Activated CD4-positive, alpha-beta memory T cell treated with anti-CD3 and anti-CD28 coated beads for 36 hours (primary cell): ENCODE data around the gene PIN1. TPM values are rescaled to one million over a fixed set of nuclear protein-coding genes. Genes with fewer than 3 reads are reported as not detected.
A peak's percentile ranks its signal among the peaks of the same experiment; 100 is the strongest.
"Not testable (repeated sequence)": the region's sequence is repeated elsewhere in the genome, so short reads cannot be mapped to it uniquely, and the experiment has no call there.

Source experiments
- CTCF ChIA-PET: fragments of 350-600 bp; sonication (Branson Sonifier 250); formaldehyde crosslinking; loops from one replicate; lab custom pipeline; 2021; ENCODE audit warnings: antibody characterized with exemption, inconsistent platforms; lab: Charles Lee
- POLR2A ChIA-PET: fragments of 350-600 bp; sonication (Branson Sonifier 250); formaldehyde crosslinking; loops from one replicate; lab custom pipeline; 2021; ENCODE audit warnings: antibody characterized with exemption; lab: Charles Lee
- DNase-seq: peaks from one replicate; pipeline ENCODE4 v3.0.0-alpha.2; 2020
- H3K27ac Mint-ChIP-seq: one replicate; pipeline ENCODE4 v1.8.0; 2021; ENCODE audit warnings: mixed read lengths
- H3K27me3 Mint-ChIP-seq: one replicate; pipeline ENCODE4 v1.8.0; 2021; ENCODE audit warnings: mixed read lengths
- H3K36me3 Mint-ChIP-seq: one replicate; pipeline ENCODE4 v1.8.0; 2021; ENCODE audit warnings: mixed read lengths
- H3K4me1 Mint-ChIP-seq: one replicate; pipeline ENCODE4 v1.8.0; 2021; ENCODE audit warnings: low read depth, mixed read lengths
- H3K4me3 Mint-ChIP-seq: one replicate; pipeline ENCODE4 v1.8.0; 2021; ENCODE audit warnings: mild to moderate bottlenecking, mixed read lengths
- H3K9me3 Mint-ChIP-seq: one replicate; pipeline ENCODE4 v1.8.0; 2021; ENCODE audit warnings: mixed read lengths
- intact Hi-C: fragments of 100-400 bp; cut with micrococcal nuclease; formaldehyde crosslinking; loops from one replicate; pipeline ENCODE4 v1.15.1; 2023
- total RNA-seq, 2 experiments: library from RNA; stranded (reverse); gene quantifications; one replicate each; pipeline ENCODE4 v1.2.3, GENCODE V29; 2021

PIN1 gene
- total RNA-seq, 2 experiments from 2014 or later = 85.4 to 86.1 TPM

DNA sequence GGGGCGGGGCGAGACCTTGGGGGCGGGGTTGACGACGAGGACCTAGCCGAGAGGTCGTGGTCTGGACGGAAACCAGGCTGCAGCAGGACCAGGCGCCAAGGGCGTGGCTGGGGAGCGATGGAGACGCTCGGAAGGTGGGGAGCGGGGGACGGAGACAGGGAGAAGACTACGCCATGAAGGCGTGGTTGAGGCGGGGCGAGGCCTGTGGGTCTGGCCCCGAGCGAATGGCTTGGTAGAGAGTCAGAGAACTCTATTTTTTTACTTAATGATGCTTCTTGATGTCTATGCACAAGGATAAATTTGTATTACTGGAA, 15.6 kb upstream of the PIN1 start:
- H3K27me3 Mint-ChIP-seq = no peaks in the 10 kb centered on the region
- H3K4me3 Mint-ChIP-seq = peak overlapping the region; percentile 88
- H3K4me1 Mint-ChIP-seq = peaks cover 28% of the 10 kb centered on the region
- CTCF ChIA-PET = no interaction called here
- POLR2A ChIA-PET = interaction anchor here (0.6 to 1.0 kb wide), 2 partner anchors 8 to 26 kb away, joined by 6 to 8 read pairs; partner anchors contain the start of gene UBL5
- intact Hi-C loops = loop anchor here (1.0 to 2.0 kb wide), 5 partner anchors 8 to 51 kb away; partner anchors contain the start of genes PIN1, UBL5 and ZNF846
- peaks cover 20% of the 10 kb centered on the region for H3K36me3 Mint-ChIP-seq
- peaks cover 11% of the 10 kb centered on the region for H3K9me3 Mint-ChIP-seq
- no peak for DNase-seq
- peak overlapping the region; percentile 91 for H3K27ac Mint-ChIP-seq

DNA sequence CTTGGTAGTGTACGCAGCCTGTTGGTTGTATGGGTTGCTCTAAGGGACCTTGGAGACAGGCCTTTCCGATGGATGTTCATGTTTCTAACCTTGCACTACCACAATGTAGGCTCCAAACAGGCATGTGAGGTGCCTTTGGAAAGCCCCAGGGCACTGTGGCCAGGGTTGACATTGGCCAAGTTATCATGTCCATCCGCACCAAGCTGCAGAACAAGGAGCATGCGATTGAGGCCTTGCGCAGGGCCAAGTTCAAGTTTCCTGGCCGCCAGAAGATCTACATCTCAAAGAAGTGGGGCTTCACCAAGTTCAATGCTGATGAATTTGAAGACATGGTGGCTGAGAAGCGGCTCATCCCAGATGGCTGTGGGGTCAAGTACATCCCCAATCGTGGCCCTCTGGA, 15.1 kb upstream of the PIN1 start:
- Mint-ChIP-seq H3K4me1 (peaks cover 25% of the 10 kb centered on the region), H3K27ac (peak overlapping the region; percentile 91), H3K36me3 (peaks cover 15% of the 10 kb centered on the region)
- H3K9me3 Mint-ChIP-seq, CTCF ChIA-PET, H3K27me3 Mint-ChIP-seq, H3K4me3 Mint-ChIP-seq, DNase-seq, intact Hi-C loops, POLR2A ChIA-PET: not testable (repeated sequence)

DNA sequence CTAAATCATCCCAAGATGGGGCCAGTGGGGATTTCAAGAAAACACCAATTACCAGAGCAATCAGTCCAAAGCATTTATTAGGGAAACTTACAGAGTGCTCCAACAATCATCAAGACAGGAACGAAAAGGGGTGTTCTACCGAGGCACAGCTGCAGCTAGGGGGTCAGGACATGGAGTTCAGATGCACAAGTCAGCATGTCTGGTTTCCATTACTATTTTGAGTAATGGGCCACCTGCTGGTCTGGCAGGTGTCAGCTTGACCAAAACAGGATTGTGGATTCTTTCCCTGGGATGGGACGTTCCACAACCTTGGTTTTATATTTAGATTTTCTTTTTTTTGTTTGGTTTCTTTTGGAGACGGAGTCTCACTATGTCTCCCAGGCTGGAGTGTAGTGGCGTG, 11.3 kb upstream of the PIN1 start:
- H3K27ac Mint-ChIP-seq = no peak overlapping the region
- H3K27me3 Mint-ChIP-seq = no peaks in the 10 kb centered on the region
- H3K36me3 Mint-ChIP-seq = peaks cover 2% of the 10 kb centered on the region
- DNase-seq = no peak
- H3K4me3 Mint-ChIP-seq = no peak overlapping the region
- POLR2A ChIA-PET = no interaction called here
- CTCF ChIA-PET = no interaction called here
- H3K4me1 Mint-ChIP-seq = peaks cover 21% of the 10 kb centered on the region
- H3K9me3 Mint-ChIP-seq = no peaks in the 10 kb centered on the region
- intact Hi-C loops = no loop called here

DNA sequence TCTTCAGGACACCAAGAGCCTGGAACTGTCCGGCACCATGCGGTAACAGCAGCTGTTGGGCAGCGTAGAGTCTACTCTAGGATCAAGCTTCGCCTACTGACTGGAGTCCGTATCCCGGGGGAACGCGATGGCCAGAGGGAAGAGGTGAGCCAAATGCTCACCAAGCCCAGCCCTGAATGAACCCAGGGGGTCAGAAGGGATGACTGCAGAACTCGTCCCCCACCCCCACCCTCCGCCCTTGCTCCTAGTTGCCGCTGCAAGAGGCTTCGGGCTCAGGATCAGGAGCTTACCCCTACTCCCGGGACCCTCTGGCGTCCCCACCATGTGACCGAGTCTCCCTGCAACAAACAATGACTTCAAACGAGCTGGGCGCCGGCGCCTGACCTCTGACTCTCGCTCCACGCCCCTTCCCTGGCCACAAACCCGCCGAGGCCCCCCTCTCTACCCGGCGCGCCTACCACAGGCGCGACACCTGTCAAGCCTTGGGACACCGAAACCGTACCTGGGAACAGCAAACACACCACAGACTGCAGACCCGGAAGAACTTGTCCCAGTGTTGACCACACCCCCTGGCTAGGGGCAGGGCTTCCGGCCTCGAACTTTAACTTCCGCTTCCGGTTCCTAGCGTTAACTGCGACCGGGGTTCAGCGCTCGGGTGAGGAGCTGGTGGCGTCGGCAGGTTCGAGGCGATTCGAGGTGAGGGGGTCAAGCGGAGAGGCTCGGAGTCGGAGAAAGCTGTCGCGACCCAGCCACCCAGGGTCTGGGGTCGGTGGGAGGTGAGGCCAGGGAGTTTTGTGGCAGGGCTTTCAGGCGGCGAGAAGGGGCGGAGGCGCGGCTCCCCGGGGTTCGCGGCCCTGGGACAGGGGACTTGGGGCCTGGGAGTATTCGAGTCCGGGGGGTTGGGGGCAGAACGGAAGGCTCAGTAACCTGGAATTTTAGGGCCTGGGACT, 7.6 kb upstream of the PIN1 start, which contains the start of gene UBL5:
UBL5 (plus strand) TSS at position 630 of the 950 bp plus-strand sequence. CDS start 420 bp downstream, outside the sequence.
- intact Hi-C loops = loop anchor here (1.0 kb wide), 2 partner anchors 8 kb away; partner anchors contain the start of genes FBXL12 and PIN1

DNA sequence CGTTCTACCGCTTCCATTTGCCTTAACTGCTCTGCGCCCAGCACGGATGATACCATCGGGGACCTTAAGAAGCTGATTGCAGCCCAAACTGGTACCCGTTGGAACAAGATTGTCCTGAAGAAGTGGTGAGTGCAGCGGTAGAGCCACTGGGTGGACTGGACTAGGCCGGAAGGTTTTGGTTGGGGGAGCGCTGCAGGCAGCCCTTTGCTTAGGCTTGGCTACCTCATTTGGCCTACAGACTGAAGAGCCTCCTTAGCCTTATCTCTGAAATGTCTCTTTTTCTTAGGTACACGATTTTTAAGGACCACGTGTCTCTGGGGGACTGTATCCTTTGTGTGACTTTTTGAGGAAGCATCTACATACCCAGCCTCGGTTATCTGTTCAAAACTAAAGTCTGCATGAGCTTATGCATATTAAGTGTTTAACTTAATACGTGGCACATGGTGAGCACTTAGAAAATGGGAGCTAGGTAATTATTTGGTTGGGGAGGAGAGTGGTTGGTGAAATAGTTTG, 6.5 kb upstream of the PIN1 start:
- peaks cover 9% of the 10 kb centered on the region for H3K36me3 Mint-ChIP-seq
- CTCF ChIA-PET = interaction anchor here (1.4 kb wide), 1 partner anchor 8 kb away, joined by 6 read pairs; no protein-coding TSS in a partner anchor

More for the DNA sequence above, 7.6 kb upstream of the PIN1 start, which contains the start of gene UBL5:
- peak within 1 kb of the TSS; percentile 75 for H3K27ac Mint-ChIP-seq
- ChIA-PET CTCF (interaction anchor here (1.4 kb wide), 1 partner anchor 9 kb away, joined by 6 read pairs; no protein-coding TSS in a partner anchor), POLR2A (interaction anchor here (0.6 to 1.6 kb wide), 3 partner anchors 9 to 51 kb away, joined by 3 to 8 read pairs (median 3); partner anchors contain the start of gene FBXL12)
- H3K4me3 Mint-ChIP-seq = peak within 1 kb of the TSS; percentile 100
- H3K9me3 Mint-ChIP-seq = no peaks in the 10 kb centered on the region
- peaks cover 9% of the 10 kb centered on the region for H3K36me3 Mint-ChIP-seq
- DNase-seq = peak; percentile 94
- H3K4me1 Mint-ChIP-seq = peaks cover 20% of the 10 kb centered on the region
- H3K27me3 Mint-ChIP-seq = no peaks in the 10 kb centered on the region

DNA sequence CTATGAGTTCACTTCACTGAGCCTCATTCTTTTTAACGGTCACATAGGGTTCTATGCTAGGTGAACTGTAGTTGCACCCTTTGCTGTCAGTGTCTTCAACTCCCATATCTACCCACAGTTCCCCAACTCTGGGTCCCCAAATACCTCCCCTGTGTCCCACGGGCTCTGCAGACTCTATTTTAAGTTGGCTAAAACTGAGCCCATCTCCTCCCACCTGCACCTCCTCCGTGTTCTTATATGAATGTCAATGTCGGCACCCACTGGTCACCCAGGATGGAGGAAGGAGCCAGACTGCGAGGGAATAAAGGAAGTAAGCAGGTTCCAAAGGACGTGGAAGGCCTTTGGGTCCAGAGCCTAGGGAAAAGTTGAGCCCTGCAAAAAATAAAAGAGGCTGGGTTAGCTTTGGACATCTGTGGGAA, 802 bp upstream of the PIN1 start:
- Mint-ChIP-seq H3K4me1 (peaks cover 25% of the 10 kb centered on the region), H3K36me3 (peaks cover 12% of the 10 kb centered on the region), H3K27ac (peak overlapping the region; percentile 78), H3K27me3 (no peaks in the 10 kb centered on the region), H3K9me3 (no peaks in the 10 kb centered on the region), H3K4me3 (peak overlapping the region; percentile 91)
- CTCF ChIA-PET = interaction anchor here (0.6 to 1.4 kb wide), 3 partner anchors 23 to 39 kb away, joined by 3 to 5 read pairs (median 4); no protein-coding TSS in a partner anchor
- intact Hi-C loops = loop anchor here (2.0 kb wide), 1 partner anchor 24 kb away; no protein-coding TSS in a partner anchor
- POLR2A ChIA-PET = interaction anchor here (1.0 kb wide), 1 partner anchor 9 kb away, joined by 3 read pairs; no protein-coding TSS in a partner anchor
- no peak for DNase-seq

More for the DNA sequence above, 6.5 kb upstream of the PIN1 start:
- POLR2A ChIA-PET = no interaction called here
- Mint-ChIP-seq H3K4me3 (peak overlapping the region; percentile 100), H3K4me1 (peaks cover 20% of the 10 kb centered on the region), H3K27ac (peak overlapping the region; percentile 46), H3K9me3 (no peaks in the 10 kb centered on the region), H3K27me3 (no peaks in the 10 kb centered on the region)
- no peak for DNase-seq
- intact Hi-C loops = no loop called here

DNA sequence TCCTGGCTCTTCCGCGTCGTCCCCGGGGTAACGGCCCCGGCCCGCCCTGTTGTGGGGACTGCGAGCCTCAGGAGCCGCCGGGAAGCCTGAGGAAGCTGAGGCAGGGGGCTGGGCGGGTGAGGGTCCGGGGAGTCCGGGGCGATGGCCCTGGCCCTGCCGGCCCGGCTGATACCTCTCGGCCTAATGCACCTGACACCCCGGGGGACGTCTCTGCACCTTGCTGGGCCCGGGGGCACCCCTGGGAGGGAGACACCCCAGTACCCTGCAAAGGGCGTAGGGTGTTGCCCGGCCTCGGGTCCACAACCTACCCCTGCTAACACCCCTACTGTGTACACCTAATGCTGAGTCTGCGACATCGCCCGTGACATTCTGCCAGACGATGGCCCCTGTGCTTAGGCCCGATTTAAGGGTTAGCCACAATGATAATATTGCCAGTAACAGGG, 410 bp downstream of the PIN1 start:
- peak overlapping the region; percentile 91 for H3K4me3 Mint-ChIP-seq
- ChIA-PET CTCF (interaction anchor here (0.8 to 1.4 kb wide), 3 partner anchors 23 to 40 kb away, joined by 3 to 5 read pairs (median 4); no protein-coding TSS in a partner anchor), POLR2A (interaction anchor here (0.5 kb wide), 1 partner anchor 83 kb away, joined by 3 read pairs; no protein-coding TSS in a partner anchor)
- H3K27me3 Mint-ChIP-seq = no peaks in the 10 kb centered on the region
- H3K9me3 Mint-ChIP-seq = no peaks in the 10 kb centered on the region
- DNase-seq = no peak
- H3K27ac Mint-ChIP-seq = no peak overlapping the region
- intact Hi-C loops = loop anchor here (1.0 to 5.0 kb wide), 4 partner anchors 8 to 77 kb away; partner anchors contain the start of genes FBXL12 and UBL5
- H3K36me3 Mint-ChIP-seq = peaks cover 12% of the 10 kb centered on the region
- peaks cover 23% of the 10 kb centered on the region for H3K4me1 Mint-ChIP-seq

DNA sequence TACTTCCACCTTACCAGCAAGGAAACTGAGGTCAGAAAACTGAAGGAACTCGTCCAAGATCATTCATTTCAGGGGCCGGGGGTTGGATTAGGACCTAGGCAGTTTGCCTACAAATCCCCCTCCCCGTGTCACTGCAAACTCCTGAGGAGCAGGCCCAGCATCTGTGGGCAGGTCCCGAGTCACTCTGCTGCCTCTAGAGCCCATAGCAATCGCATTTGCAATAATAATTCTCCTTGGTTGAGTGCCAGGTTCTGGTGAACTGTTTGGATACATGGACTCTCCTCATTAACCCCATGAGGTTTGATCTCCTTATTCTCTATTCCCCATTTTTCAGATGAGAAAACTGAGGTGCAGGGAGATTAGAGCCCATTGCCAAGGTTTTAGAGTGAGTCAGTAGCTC, 903 bp downstream of the PIN1 start:
- Mint-ChIP-seq H3K9me3 (no peaks in the 10 kb centered on the region), H3K27me3 (no peaks in the 10 kb centered on the region), H3K36me3 (peaks cover 13% of the 10 kb centered on the region), H3K27ac (no peak overlapping the region), H3K4me3 (peak overlapping the region; percentile 91), H3K4me1 (peaks cover 23% of the 10 kb centered on the region)
- DNase-seq = no peak
- POLR2A ChIA-PET = no interaction called here
- CTCF ChIA-PET = interaction anchor here (1.3 kb wide), 1 partner anchor 8 kb away, joined by 6 read pairs; the partner anchor contains the start of gene UBL5
- intact Hi-C loops = loop anchor here (5.0 kb wide), 1 partner anchor 76 kb away; no protein-coding TSS in a partner anchor

DNA sequence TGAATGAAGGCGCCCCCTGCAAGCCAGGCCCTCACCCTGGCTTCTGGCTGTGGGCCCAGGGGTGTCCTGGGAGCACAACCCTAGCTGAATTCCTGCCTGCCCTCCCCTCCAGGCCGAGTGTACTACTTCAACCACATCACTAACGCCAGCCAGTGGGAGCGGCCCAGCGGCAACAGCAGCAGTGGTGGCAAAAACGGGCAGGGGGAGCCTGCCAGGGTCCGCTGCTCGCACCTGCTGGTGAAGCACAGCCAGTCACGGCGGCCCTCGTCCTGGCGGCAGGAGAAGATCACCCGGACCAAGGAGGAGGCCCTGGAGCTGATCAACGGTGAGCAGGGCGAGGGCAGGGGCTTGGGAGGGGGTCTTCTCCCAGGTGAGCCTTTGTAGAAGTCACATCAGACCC, 3.2 kb downstream of the PIN1 start:
- no peak for DNase-seq
- Mint-ChIP-seq H3K4me3 (no peak overlapping the region), H3K27me3 (no peaks in the 10 kb centered on the region), H3K36me3 (peaks cover 28% of the 10 kb centered on the region), H3K4me1 (peaks cover 27% of the 10 kb centered on the region), H3K9me3 (no peaks in the 10 kb centered on the region), H3K27ac (no peak overlapping the region)
- ChIA-PET CTCF (no interaction called here), POLR2A (no interaction called here)
- intact Hi-C loops = loop anchor here (5.0 kb wide), 1 partner anchor 74 kb away; no protein-coding TSS in a partner anchor

DNA sequence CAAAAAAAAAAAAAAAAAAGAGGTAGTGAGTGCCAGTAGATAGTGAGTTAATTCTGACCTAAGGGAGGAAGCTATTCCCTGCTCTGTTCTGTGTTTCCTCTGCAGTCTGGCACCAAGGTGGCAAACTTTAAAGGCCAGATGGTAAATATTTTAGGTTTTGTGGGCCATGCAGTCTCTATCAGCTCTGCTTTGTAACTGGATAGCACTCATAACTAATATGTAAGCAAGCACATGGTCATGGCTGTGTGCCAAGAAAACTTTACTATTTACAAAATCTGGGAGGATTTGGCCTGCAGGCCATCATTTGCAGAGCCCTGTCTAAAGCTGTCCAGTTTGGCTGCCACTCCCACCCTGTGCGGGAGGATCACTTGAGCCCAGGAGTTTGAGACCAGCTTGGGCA, 4.3 kb downstream of the PIN1 start:
- Mint-ChIP-seq H3K27ac (no peak overlapping the region), H3K4me3 (no peak overlapping the region), H3K4me1 (peaks cover 22% of the 10 kb centered on the region), H3K27me3 (no peaks in the 10 kb centered on the region), H3K9me3 (no peaks in the 10 kb centered on the region), H3K36me3 (peaks cover 35% of the 10 kb centered on the region)
- CTCF ChIA-PET = interaction anchor here (0.8 kb wide), 1 partner anchor 21 kb away, joined by 3 read pairs; no protein-coding TSS in a partner anchor
- no peak for DNase-seq
- POLR2A ChIA-PET = interaction anchor here (0.8 kb wide), 1 partner anchor 195 kb away, joined by 4 read pairs; no protein-coding TSS in a partner anchor
- intact Hi-C loops = loop anchor here (5.0 kb wide), 1 partner anchor 73 kb away; no protein-coding TSS in a partner anchor

DNA sequence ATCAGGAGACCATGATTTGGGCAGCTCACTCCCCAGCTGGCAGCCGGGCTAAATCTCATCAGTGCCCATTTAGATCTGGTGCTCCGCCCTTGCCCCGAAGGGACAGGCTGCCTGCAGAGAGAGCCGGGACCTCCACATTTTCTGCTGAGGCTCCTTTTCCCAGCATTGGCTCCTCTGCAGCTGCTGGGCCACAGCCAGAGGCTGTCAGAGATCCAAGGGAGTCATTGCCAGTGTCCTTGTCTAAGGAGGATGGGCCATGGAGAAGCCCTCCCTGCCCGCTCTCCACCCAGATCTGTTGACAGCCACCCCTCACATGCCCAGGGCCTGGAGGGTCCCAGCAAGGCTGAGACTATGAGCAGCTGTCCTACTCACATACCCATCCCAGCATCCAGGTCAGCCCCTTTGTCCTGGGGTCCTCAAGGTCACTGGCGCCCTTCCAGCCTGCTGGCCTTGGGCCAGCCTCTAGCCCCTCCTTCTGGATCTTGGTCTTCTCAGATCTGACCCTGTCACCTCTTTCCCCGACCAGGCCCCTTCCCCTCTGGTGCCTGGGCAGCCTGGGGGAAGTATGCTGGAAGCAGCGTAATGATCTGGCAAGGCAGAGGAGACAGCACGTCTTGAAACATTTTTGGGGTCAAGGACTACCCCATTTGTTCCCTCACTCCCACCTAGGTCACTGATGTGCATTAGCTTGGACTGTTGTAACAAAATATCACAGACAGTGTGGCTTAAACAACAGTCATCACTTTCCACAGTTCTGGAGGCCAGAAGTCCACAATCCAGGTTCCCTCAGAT, 7.9 kb downstream of the PIN1 start:
- intact Hi-C loops = no loop called here
- no peak for DNase-seq
- Mint-ChIP-seq H3K27me3 (no peaks in the 10 kb centered on the region), H3K4me1 (peaks cover 12% of the 10 kb centered on the region), H3K27ac (no peak overlapping the region), H3K9me3 (no peaks in the 10 kb centered on the region), H3K36me3 (peaks cover 40% of the 10 kb centered on the region), H3K4me3 (no peak overlapping the region)
- ChIA-PET POLR2A (no interaction called here), CTCF (no interaction called here)
